ENCODE measurements around the gene KCNIP1.

DNA sequence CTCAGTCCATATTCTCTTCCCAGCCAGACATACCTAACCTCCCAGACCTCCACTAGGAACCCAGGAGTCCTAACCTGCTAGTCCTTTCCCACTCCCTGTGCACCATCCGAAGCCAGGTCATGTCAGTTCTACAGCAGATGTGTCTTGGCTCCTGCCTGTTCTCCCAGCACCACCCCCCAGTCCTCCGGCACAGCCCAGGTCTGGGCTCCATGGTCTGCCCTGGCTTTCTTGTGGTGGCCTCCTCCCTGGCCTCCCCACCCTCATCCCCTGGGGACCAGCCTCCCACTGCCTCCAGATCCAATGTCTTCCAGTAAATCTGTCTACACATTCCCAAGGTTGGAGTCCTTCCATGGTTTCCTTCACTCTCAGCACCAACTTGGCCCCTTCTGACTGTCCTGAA, 20.0 kb downstream of the KCNIP1 start:
- TF ChIP-seq CTCF (IDR thresholded peaks at IDR 0.05), result no peak
- TF ChIP-seq POLR2A (IDR thresholded peaks at IDR 0.05), result no peak
